NB4 (cell line): ENCODE measurements around the gene E2F3.

Experiments
- MAX ChIP-seq: IDR thresholded peaks from 2 replicates; pipeline ENCODE4 v1.6.1; 2011; ENCODE audit warnings: low read depth, low read length
- MYC ChIP-seq: IDR thresholded peaks from 2 replicates; pipeline ENCODE4 v1.6.1; 2011; ENCODE audit warnings: low read depth, low read length
- TF ChIP-seq, protein P1 (sequence below): IDR thresholded peaks from one replicate; pipeline ENCODE4 v1.5.1; 2012; ENCODE audit warnings: low read depth, low read length

DNA sequence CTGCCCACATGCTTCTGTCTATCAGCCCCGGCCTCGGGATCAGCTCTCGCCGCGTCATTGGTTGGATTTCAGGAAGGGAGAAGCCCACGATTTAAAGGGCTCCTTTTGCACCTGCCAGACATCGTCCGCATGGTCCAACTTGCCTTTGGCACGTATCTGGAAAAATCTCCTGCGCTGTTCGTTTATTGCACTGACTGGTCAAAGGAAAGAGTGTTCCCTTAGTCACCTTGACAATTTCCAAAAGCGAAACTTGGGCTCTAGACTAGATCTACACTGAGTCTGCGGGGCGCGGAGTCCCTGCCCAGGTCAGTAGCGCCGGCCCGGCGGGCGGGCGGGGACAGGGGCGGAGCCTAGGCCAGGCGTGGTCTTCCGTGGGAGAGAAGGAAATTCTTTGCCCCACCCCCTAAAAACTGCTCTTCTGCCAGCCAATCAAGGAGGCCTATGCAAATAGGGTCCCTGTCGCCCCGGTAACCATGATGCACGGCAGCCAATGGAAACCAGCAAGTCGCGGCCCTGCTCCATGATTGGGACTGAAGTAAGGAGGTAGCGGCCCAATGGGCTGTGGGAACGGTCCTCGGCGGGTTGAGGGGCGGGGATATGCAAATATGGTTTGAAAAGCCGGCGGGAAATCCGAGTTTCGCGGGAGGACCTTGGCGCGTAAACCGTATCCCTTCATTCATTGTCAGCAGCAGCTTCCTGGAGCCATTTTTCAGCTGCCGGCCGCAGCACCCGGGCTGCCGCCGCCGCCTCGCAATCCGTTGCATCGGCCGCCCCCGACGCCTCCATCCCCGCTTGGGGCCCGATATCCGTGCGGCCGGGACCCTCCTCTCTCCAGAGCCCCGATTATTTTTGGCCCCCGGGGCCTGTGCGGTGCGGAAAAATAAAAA is at the start of gene E2F3:
- TF ChIP-seq MAX (peak; percentile 73), MYC (peak; percentile 78)
- TF ChIP-seq, protein P1, sequence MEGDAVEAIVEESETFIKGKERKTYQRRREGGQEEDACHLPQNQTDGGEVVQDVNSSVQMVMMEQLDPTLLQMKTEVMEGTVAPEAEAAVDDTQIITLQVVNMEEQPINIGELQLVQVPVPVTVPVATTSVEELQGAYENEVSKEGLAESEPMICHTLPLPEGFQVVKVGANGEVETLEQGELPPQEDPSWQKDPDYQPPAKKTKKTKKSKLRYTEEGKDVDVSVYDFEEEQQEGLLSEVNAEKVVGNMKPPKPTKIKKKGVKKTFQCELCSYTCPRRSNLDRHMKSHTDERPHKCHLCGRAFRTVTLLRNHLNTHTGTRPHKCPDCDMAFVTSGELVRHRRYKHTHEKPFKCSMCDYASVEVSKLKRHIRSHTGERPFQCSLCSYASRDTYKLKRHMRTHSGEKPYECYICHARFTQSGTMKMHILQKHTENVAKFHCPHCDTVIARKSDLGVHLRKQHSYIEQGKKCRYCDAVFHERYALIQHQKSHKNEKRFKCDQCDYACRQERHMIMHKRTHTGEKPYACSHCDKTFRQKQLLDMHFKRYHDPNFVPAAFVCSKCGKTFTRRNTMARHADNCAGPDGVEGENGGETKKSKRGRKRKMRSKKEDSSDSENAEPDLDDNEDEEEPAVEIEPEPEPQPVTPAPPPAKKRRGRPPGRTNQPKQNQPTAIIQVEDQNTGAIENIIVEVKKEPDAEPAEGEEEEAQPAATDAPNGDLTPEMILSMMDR: no peak
